T47D (cell line): Measurements from ENCODE around the gene CTIF.

Source experiments
- DNase-seq, 2 experiments: peaks; one replicate each; pipeline versions ENCODE4 v3.0.0 to v3.0.0-alpha.2; 2011 to 2012; ENCODE audit warnings: low read depth in 1 of 2, low spot score in 1 of 2
- JUND ChIP-seq: IDR thresholded peaks from 2 replicates; pipeline ENCODE4 v1.6.1; 2012; ENCODE audit warnings: low read depth
- in situ Hi-C: cut with HindIII; loops from 2 replicates; pipeline ENCODE4 v1.10.0; 2016; ENCODE audit warnings: low sequenced_read_pairs, low pct_unique_long_range_greater_than_20kb

CTIF gene

GRCh38 chr18:48752478-48752877 is 213.6 kb downstream of the CTIF start:
- no peak for TF ChIP-seq JUND
- in situ Hi-C loops, result no loop called here
- DNase-seq, result no peak

GRCh38 chr18:48752928-48753327 is 214.1 kb downstream of the CTIF start:
- no peak for TF ChIP-seq JUND
- in situ Hi-C loops, result no loop called here
- no peak for DNase-seq

- in situ Hi-C loops, result no loop called here
- DNase-seq, result no peak
- TF ChIP-seq JUND, result no peak
Measured at GRCh38 chr18:48753691-48754090, 214.9 kb downstream of the CTIF start.

- DNase-seq, result no peak
- no peak for TF ChIP-seq JUND
- in situ Hi-C loops, result no loop called here
Measured at GRCh38 chr18:48754559-48754958, 215.7 kb downstream of the CTIF start.

- DNase-seq, result no peak
- in situ Hi-C loops, result no loop called here
- no peak for TF ChIP-seq JUND
Measured at GRCh38 chr18:48754993-48755473, 216.2 kb downstream of the CTIF start.

GRCh38 chr18:48756511-48757226 is 217.8 kb downstream of the CTIF start:
- no peak for TF ChIP-seq JUND
- DNase-seq, result no peak
- in situ Hi-C loops, result no loop called here

- in situ Hi-C loops, result no loop called here
- TF ChIP-seq JUND, result no peak
Measured at GRCh38 chr18:48757367-48757766, 218.5 kb downstream of the CTIF start.

GRCh38 chr18:48757906-48758305 is 219.1 kb downstream of the CTIF start:
- TF ChIP-seq JUND, result no peak
- in situ Hi-C loops, result no loop called here
- no peak for DNase-seq

More at GRCh38 chr18:48757367-48757766, 218.5 kb downstream of the CTIF start:
- DNase-seq, result no peak

GRCh38 chr18:48761582-48761981 is 222.8 kb downstream of the CTIF start:
- TF ChIP-seq JUND, result no peak
- in situ Hi-C loops, result no loop called here
- DNase-seq, result no peak

- in situ Hi-C loops, result no loop called here
- no peak for DNase-seq
- TF ChIP-seq JUND, result no peak
Measured at GRCh38 chr18:48762022-48762421, 223.2 kb downstream of the CTIF start.

GRCh38 chr18:48762836-48763718 is 224.2 kb downstream of the CTIF start:
- TF ChIP-seq JUND, result no peak
- DNase-seq, result no peak

GRCh38 chr18:48763719-48764100 is 224.9 kb downstream of the CTIF start:
- in situ Hi-C loops, result no loop called here

More at GRCh38 chr18:48762836-48763718, 224.2 kb downstream of the CTIF start:
- in situ Hi-C loops, result no loop called here

GRCh38 chr18:48765053-48765452 is 226.2 kb downstream of the CTIF start:
- in situ Hi-C loops, result no loop called here
- DNase-seq, result no peak
- no peak for TF ChIP-seq JUND

More at GRCh38 chr18:48763719-48764100, 224.9 kb downstream of the CTIF start:
- no peak for TF ChIP-seq JUND
- no peak for DNase-seq

GRCh38 chr18:48766026-48766425 is 227.2 kb downstream of the CTIF start:
- in situ Hi-C loops, result no loop called here
- DNase-seq, result no peak

More at GRCh38 chr18:48766026-48766425, 227.2 kb downstream of the CTIF start:
- TF ChIP-seq JUND, result no peak
